ENCODE data around the gene MAP3K7.

MAP3K7 gene

GRCh38 chr6:90523779-90524310, 63.0 kb downstream of the MAP3K7 start:
- no peak for ATAC-seq

- no peak for ATAC-seq
These were observed 64.9 kb downstream of the MAP3K7 start for GRCh38 chr6:90521955-90522354.

GRCh38 chr6:90516074-90516660, 70.7 kb downstream of the MAP3K7 start:
- ATAC-seq, result no peak

- no peak for ATAC-seq
These were observed 72.4 kb downstream of the MAP3K7 start for GRCh38 chr6:90514496-90514895.

DNA sequence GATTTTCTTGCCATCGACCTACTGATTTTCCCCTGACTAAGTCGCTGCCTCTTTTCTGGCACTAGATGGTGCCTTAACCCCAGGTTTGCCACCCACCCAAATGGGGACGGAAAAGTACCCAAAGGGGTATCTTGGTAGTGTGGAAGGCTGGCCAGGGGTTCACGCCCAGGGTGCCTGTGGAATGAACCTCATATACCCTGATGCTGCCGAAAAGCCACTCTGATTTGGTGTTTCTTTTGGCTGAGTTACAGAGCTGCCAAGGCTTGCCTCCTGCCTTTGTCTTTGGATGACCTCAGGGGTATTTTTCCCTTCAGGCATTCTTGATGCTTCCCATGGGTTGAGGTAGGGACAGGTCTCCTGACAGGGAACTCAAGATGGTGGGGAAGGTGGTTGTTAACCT, 78.1 kb downstream of the MAP3K7 start:
- ATAC-seq, result no peak

GRCh38 chr6:90502866-90503407, 83.9 kb downstream of the MAP3K7 start:
- ATAC-seq, result peak; percentile 72 to 88

DNA sequence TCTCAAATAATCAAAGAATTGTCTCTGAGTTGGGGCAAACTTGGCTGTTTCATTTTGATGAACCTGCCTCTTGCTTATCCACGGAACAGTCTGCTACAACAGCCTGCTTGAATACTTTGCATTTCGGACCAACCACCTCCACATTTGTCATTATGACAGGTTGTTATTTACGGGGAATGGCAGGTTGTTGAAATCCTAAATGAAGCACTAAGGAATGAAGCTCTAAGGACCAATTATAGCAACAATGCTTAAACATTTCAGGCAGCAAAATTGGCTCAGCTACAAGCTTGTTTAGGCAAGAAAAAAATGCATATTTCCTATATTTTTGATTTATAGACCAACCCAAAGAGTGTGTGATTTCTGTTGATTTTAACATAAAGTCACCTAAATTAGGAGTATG, 84.5 kb downstream of the MAP3K7 start:
- ATAC-seq, result no peak

DNA sequence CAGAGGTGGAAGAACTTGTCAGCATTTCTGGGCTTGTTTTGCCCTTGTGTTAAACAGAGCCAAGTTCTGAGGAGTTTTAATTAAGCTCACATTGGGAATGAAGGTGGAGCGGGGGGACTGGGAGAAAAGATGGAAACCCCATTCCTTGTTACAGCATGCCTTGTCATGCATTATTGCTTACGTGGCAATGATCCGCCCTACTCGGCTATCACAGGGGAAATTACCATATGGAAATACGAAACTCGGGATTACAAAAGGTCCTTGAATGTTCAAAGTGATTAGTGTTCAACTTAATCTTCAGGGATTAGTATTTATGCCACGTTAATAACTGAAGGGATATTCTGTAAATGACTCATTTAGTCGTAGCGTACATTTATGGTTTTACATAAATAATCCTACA, 86.4 kb downstream of the MAP3K7 start:
- no peak for ATAC-seq

- no peak for ATAC-seq
These were observed 89.5 kb downstream of the MAP3K7 start for GRCh38 chr6:90497411-90497810.

DNA sequence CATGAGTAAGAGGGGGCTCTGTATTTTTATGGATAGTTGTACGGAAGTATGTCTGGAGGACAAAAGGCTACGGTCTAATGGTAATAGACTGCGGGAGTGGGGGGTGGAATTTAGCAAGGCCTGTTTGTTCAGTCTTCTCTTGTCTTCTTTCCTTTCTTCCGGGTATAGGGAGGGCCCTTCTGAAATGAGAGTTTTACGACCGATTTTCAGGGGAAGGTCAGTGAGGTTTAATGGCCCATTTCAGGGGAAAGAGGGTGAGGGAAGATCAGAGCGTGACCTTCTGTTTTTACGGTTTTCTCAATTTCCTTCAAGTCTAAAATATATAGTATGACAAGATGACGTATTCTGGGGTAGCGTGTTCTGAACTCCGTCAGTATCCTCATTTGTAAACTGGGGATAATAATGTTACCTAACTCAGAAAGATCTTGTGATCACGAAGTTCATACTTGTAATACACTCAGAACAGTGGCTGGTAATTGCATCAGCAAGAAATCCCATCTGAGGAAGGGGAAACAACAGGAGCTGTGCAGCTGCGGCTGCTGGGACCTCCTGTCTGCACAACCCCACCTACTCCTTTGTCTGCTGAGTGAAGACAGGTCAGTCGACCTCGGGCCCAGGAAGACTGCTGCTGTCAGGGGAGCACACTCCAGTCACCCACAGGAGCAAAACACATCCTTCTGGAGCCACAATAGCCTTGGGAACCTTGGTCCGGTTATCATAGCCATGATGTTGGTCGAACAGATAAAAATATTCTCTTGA, 90.4 kb downstream of the MAP3K7 start:
- no peak for ATAC-seq

DNA sequence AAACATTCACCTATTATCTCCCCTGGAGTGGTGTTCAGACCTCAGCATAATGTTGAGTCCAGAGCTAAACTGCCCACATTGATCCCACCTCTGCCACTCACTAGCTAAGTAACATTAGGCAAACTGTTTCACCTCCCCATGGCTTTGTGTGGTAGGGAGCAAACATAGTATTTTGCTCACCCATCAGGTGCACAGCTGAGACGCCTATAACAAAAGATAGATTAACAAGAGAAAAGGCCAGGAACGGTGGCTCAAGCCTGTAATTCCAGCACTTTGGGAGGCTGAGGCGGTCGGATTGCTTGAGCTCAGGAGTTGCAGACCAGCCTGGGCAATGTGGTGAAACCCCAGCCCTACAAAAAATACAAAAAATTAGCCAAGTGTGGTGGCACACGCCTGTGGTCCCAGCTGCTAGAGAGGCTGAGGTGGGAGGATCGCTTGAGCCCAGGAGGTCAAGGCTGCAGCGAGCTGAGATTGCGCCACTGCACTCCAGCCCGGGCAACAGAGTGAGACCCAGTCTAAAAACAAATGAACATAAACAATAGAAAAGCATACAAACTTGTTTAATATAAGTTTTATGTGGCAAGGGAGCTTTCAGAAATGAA, 91.6 kb downstream of the MAP3K7 start:
- ATAC-seq, result no peak

DNA sequence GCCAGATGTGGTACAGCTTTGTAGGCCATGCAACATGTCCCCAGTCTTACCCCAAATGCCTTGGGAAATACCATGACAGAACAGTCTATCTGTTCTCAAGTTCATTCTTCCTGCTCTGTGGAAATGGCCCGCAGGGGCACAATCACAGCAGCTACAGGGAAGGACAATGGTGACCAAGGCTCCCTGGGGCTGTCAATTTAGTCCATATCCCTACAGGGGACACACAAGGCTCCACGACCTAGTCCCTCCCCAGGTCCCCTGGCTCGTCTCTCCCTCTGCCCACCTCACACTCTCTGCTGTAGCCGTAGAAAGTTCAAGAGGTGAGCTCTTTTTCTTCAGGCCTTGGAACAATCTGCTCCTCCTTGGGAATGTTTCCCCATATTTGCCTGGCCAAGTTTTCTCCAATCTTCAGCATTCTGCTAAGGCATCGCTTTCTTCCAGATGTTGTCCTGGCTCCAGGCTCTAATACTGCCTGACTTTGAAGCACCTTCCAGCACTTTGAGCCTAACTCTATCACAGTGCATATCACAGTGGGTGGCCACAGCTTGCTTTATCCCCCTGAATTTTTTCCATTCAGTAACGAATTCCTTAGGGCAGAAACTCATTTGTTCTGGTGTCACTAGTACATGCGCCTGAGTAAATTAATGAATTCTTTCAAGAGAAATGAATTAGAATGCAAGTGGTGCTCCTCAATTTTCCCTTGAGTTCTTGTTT, 92.6 kb downstream of the MAP3K7 start:
- no peak for ATAC-seq

GRCh38 chr6:90493332-90493731, 93.5 kb downstream of the MAP3K7 start:
- ATAC-seq, result peak; percentile 13 to 38

GRCh38 chr6:90492798-90493197, 94.1 kb downstream of the MAP3K7 start:
- ATAC-seq, result no peak

GRCh38 chr6:90492369-90492768, 94.5 kb downstream of the MAP3K7 start:
- ATAC-seq, result no peak

DNA sequence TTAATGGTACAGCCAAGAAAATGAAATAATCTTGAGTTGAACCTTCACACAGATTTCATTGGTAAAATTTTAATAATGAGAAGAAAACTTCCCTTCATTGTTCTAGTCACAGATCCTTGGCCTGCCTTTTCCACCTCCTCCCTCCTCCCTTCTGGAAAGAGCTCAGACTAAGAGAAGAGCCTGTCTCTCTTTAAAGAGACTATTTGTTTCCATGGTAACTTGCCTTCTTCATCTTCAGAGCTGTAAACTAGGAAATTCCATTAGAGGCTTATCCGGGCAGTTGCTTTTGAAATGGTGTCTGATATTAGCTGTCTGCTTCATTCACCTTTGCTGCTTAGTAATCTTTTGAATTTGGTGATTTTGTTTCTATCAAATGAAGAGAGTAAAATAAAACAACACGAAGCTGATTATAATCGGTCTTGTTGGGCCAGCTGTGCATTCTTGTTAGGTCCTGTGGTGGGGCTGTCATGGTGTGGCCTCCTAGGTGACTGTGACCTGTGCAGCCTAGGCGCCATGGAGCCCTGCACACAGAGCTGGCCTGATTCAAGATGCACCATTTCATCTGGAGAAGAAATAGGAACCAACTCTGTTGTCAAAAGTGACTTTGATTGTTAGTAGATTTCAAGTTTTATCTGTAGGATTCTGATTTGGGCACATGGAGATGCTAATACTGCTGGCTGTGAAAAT, 96.7 kb downstream of the MAP3K7 start:
- no peak for ATAC-seq

- no peak for ATAC-seq
These were observed 98.1 kb downstream of the MAP3K7 start for GRCh38 chr6:90488816-90489215.

GRCh38 chr6:90485635-90486277, 101.1 kb downstream of the MAP3K7 start:
- no peak for ATAC-seq

DNA sequence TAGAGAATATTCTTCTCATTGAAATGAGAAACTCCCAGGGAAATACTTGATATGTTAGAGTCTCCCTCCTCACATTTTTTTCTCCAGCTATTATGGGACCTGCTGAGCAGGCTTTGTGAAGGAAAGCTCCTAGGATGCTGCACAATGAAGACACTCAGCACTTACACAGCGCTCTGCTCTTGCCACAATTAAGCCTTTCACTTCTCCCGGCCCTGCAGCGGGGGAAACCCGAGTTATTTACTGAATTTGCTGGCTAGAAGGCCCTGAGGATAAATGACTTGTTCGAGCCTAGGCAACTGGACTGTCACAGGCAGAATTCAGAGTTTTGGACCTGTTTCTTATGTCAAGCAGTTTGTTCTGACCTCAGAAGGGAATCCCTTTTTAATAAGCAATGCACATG, 102.0 kb downstream of the MAP3K7 start:
- ATAC-seq, result no peak

DNA sequence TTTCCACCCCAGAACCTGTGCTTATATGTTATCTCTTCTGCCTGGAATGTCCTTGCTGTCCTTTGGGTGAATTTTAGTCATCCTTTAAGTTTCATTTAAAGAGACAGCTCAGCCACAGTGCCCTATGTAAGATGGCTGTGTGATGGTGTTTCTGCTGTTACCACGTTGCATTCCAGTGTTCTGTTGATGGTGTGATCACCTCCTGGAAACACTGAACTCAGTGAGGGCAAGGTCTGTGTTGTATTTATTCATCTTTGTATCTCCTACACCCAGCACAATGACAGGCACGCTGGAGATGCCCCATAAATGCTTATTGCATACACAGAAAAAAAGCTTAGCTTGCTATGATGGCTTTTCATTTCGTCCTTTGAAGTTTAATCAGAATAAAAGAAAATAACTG, 102.5 kb downstream of the MAP3K7 start:
- no peak for ATAC-seq

DNA sequence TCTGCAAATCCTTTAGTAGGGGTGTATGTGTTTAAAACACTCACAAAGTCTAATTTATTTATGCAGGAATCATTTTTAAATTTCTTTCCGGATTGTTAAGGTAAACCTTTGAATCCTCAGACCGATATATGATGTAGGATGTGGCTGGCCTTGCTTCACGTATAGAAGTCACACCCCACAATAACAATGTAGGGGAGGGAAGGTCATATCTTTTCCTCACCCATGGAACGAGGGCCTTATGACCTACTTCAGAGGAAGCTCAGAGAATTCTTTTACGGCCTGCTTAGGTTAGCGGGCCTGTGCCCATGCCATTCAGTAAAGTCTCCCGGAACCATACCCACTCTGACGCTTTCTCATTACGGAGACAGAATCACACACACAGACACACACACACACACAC, 102.9 kb downstream of the MAP3K7 start:
- no peak for ATAC-seq

All from activated CD4-positive, CD25-positive, alpha-beta regulatory T cell treated with anti-CD3 and anti-CD28 coated beads, Interleukin-2, amount 50 U/mL, for 24 hours (primary cell).